ENCODE measurements around the gene LAMA3. TPM values are rescaled to one million over a fixed set of nuclear protein-coding genes. Genes with fewer than 3 reads are reported as not detected.
"Not testable (repeated sequence)": the region's sequence is repeated elsewhere in the genome, so short reads cannot be mapped to it uniquely, and the experiment has no call there.

Gene LAMA3
- total RNA-seq, 4 donors from 2014 or later: 46.5 to 75.4 (median 57.4) TPM

DNA sequence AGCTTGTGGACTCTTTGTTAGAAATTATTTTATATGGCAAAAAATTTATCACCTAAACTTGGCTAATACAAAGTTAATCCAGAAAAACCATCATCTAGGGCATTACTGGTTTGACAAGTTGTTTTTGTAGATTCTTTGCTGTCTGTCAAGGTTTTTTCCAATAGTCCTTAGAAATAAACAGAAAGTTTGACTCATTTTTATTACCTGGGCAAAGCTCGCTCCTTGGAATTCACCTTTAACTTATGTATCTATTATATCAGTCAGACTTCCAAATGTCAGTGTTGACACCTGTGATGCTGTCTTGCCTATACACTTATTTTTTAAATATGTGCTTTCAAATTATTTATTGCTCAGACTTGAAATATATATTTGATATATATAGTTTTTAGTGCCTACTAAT lies 21.7 kb downstream of the LAMA3 start:
- intact Hi-C loops (cut with DNase I; ENCODE audit: low total_unique reads): no loop called here
- DNase-seq: no peak
- Histone ChIP-seq H3K4me1 (no peaks in the 10 kb centered on the region), H3K27ac (no peak overlapping the region), H3K36me3 (no peaks in the 10 kb centered on the region), H3K27me3 (no peaks in the 10 kb centered on the region), H3K4me3 (no peak overlapping the region), H3K9me3 (peaks cover 0 to 5% of the 10 kb centered on the region in 2 donors)
- TF ChIP-seq, protein P1, sequence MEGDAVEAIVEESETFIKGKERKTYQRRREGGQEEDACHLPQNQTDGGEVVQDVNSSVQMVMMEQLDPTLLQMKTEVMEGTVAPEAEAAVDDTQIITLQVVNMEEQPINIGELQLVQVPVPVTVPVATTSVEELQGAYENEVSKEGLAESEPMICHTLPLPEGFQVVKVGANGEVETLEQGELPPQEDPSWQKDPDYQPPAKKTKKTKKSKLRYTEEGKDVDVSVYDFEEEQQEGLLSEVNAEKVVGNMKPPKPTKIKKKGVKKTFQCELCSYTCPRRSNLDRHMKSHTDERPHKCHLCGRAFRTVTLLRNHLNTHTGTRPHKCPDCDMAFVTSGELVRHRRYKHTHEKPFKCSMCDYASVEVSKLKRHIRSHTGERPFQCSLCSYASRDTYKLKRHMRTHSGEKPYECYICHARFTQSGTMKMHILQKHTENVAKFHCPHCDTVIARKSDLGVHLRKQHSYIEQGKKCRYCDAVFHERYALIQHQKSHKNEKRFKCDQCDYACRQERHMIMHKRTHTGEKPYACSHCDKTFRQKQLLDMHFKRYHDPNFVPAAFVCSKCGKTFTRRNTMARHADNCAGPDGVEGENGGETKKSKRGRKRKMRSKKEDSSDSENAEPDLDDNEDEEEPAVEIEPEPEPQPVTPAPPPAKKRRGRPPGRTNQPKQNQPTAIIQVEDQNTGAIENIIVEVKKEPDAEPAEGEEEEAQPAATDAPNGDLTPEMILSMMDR (IDR thresholded peaks at IDR 0.05): no peak
- no peak for TF ChIP-seq POLR2A (IDR thresholded peaks at IDR 0.05)

DNA sequence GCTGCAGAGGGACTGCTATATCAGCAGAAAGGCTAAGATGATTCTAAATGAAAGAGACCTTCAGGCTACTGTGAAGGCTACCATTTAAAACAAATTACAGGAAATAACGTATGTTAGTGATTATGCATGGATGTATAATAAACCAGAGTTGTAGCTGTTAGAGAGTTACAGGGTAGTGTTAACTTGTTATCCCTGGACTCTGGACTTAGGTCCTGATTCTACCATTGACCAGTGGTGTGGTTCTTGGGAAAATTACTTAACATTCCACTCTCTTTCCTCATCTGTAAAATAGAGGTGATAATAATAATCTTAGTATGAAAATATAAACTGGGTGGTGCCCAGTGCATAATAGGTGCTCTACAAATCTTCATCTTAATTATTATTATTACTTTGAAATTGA lies 22.2 kb downstream of the LAMA3 start:
- Histone ChIP-seq H3K36me3 (no peaks in the 10 kb centered on the region), H3K27ac (no peak overlapping the region), H3K9me3 (peaks cover 0 to 5% of the 10 kb centered on the region in 2 donors), H3K4me1 (no peaks in the 10 kb centered on the region), H3K4me3 (no peak overlapping the region), H3K27me3 (no peaks in the 10 kb centered on the region)
- no peak for TF ChIP-seq POLR2A (IDR thresholded peaks at IDR 0.05)
- TF ChIP-seq, protein P1 (IDR thresholded peaks at IDR 0.05): no peak
- DNase-seq: no peak
- intact Hi-C loops (cut with DNase I; ENCODE audit: low total_unique reads): no loop called here

DNA sequence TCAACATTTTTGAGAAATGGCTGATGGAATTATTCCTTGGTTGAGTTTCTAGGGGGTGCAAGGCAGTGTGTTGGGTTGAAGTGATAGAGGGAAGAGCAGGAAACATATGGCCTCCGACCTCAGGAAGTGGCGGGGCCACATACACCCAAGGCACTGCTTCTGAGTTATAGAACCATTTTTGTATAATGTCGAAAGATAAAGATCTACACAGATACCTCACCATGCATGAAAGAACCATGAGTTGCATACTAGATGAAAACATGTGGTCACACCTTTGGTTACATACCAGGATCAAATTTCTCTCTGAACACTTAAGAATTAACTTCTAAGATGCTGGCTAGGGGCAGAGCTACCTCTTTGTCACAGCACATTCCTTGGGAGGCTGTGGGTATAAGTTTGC lies 23.2 kb downstream of the LAMA3 start:
- DNase-seq: no peak
- TF ChIP-seq, protein P1 (IDR thresholded peaks at IDR 0.05): no peak
- TF ChIP-seq POLR2A (IDR thresholded peaks at IDR 0.05): no peak
- no peaks in the 10 kb centered on the region for H3K4me1 ChIP-seq
- no peaks in the 10 kb centered on the region for H3K9me3 ChIP-seq
- H3K36me3 ChIP-seq: no peaks in the 10 kb centered on the region
- H3K27ac ChIP-seq: no peak overlapping the region
- no peaks in the 10 kb centered on the region for H3K27me3 ChIP-seq
- H3K4me3 ChIP-seq: no peak overlapping the region
- intact Hi-C loops (cut with DNase I; ENCODE audit: low total_unique reads): no loop called here

DNA sequence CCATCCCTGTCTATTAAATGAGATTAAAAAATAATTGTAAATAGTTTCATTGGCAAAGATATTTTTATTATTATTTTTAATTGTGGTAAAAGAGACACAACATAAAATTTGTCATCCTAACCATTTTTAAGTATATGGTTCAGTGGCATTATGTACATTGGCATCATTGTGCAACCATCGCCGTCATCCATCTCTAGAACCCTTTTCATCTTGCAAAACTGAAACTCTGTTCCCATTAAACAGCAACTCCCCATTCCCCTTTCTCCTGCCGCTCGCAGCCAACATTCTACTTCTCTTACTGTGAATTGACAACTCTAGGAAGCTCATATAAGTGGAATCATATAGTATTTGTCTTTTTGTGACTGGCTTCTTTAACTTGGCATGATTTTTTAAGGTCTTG lies 25.3 kb downstream of the LAMA3 start:
- Histone ChIP-seq H3K4me3 (no peak overlapping the region), H3K27ac (no peak overlapping the region), H3K4me1 (peaks cover 0 to 15% of the 10 kb centered on the region in 2 donors), H3K36me3 (no peaks in the 10 kb centered on the region), H3K27me3 (no peaks in the 10 kb centered on the region), H3K9me3 (no peaks in the 10 kb centered on the region)
- intact Hi-C loops (cut with DNase I; ENCODE audit: low total_unique reads): no loop called here
- TF ChIP-seq POLR2A (IDR thresholded peaks at IDR 0.05): no peak
- TF ChIP-seq, protein P1 (IDR thresholded peaks at IDR 0.05): no peak
- no peak for DNase-seq

DNA sequence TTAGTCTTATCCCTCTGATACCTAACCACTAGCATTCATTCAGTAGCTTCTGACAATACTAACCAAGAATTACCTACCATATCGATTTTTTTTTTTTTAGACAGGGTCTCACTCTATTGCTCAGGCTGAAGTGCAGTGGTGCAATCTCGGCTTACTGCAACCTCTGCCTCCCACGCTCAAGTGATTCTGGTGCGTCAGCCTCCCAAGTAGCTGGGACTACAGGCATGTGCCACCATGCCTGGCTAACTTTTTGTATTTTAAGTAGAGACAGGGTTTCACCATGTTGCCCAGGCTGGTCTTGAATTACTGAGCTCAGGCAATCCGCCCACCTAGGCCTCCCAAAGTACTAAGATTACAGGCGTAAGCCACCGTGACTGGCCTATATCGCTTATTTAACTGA lies 26.8 kb downstream of the LAMA3 start:
- H3K9me3 ChIP-seq; H3K4me3 ChIP-seq; DNase-seq; H3K27me3 ChIP-seq; intact Hi-C loops (cut with DNase I; ENCODE audit: low total_unique reads); H3K36me3 ChIP-seq: not testable (repeated sequence)
- Histone ChIP-seq H3K4me1 (peaks cover 0 to 15% of the 10 kb centered on the region in 2 donors), H3K27ac (peak overlapping the region; percentile 42 to 56)

DNA sequence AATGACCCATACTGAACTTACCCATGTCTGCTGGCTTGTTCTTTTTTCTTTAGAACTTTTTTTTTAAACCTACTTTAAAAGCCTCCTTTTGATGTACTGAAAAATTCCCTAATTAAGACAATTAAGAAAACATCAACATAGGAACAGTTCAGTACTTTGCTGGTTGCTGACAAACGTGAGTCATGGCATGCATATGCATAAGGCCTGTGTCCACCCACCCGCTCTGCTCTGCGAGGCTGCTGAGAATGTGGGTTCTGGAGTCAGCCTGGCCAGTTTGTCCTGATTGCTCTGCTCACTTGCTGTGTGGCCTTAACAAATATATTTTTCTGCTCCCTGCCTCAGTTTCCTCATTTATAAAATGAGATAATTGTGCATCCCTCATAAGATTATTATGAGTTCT lies 27.3 kb downstream of the LAMA3 start:
- H3K9me3 ChIP-seq: no peaks in the 10 kb centered on the region
- H3K27ac ChIP-seq: peak overlapping the region; percentile 42 to 56
- intact Hi-C loops (cut with DNase I; ENCODE audit: low total_unique reads): no loop called here
- no peaks in the 10 kb centered on the region for H3K36me3 ChIP-seq
- no peak for TF ChIP-seq POLR2A (IDR thresholded peaks at IDR 0.05)
- TF ChIP-seq, protein P1 (IDR thresholded peaks at IDR 0.05): no peak
- no peak overlapping the region for H3K4me3 ChIP-seq
- DNase-seq: no peak
- no peaks in the 10 kb centered on the region for H3K27me3 ChIP-seq
- H3K4me1 ChIP-seq: peaks cover 0 to 15% of the 10 kb centered on the region in 2 donors
